T-helper 1 cell treated with Interleukin-12 subunit alpha and Interleukin-12 subunit beta and Interleukin-4 antibody, amounts not matched to agents 30 ng/mL and 1 ng/mL, for 36 hours (primary cell): ENCODE results near the gene ASTN1. TPM values are rescaled to one million over a fixed set of nuclear protein-coding genes. Genes with fewer than 3 reads are reported as not detected.

Experiments used
- intact Hi-C: fragments of 100-400 bp; cut with micrococcal nuclease; formaldehyde crosslinking; loops from one replicate; pipeline ENCODE4 v1.15.1; 2024
- total RNA-seq: library from RNA; stranded (reverse); gene quantifications from 2 replicates; pipeline ENCODE4 v1.2.3, GENCODE V29; 2022

ASTN1 gene
- total RNA-seq, 1 donor from 2014 or later = not detected

- intact Hi-C loops = no loop called here
These were observed 120.9 kb downstream of the ASTN1 start for GRCh38 chr1:177043597-177043996.

GRCh38 chr1:177035586-177035985 lies 128.9 kb downstream of the ASTN1 start:
- intact Hi-C loops = no loop called here

GRCh38 chr1:177033628-177034027 lies 130.9 kb downstream of the ASTN1 start:
- intact Hi-C loops = no loop called here

DNA sequence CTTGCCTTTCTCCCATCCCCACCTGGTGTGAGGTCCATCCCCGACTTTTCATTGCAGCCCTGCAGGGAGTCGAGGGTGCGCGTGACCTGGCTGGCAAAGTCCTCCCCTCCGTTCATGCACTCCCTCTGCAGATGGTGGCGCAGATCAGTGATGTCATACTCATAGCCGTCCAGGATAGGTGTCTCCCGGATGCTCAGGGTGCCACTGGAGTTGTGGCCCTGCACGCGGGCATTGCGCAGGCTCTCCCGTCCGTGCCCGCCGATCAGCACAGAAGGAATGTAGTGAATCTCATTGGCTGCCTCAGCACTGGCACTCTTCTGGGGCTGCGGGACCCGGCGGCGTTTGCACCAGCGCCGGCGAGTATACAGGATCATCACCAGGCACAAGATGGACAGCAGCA lies 132.1 kb downstream of the ASTN1 start:
- intact Hi-C loops = no loop called here

DNA sequence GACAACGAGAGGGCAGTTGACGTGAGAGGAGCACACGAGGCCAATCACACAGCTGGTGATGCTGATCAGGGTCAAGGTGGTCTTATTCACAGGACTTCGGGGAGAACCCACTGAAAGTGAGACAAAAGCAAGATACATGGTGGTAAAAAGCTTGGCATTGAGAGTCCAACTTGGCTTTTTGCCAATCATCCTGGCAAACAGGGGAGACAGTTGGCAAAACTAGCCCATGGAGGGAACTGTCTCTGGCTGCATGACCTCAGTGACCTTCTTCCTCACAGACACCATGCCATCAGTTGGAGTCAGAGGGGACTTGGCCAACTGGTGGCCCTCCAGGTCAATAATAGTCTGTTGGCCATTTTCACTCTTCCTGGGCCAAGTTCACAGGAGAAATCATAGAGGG lies 139.9 kb downstream of the ASTN1 start:
- intact Hi-C loops = no loop called here

DNA sequence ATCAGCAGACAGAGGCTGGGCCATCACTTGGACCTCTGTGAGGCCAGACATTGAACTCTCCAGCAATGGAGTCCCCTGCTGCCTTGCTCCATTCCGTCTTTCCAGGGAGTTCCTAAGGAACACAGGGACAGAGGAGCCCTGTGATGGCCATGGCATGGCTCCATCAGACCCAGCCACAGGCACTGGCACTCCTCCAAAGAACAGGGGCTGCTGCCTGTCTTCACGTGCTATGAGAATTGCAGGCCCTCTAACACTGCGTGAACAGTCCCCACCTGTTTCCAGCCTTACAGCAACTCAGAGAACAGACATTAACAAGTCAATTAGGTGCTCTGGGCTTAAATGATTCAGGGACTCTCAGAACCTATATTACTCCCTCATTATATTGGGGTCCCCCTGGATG lies 140.8 kb downstream of the ASTN1 start:
- intact Hi-C loops = no loop called here

DNA sequence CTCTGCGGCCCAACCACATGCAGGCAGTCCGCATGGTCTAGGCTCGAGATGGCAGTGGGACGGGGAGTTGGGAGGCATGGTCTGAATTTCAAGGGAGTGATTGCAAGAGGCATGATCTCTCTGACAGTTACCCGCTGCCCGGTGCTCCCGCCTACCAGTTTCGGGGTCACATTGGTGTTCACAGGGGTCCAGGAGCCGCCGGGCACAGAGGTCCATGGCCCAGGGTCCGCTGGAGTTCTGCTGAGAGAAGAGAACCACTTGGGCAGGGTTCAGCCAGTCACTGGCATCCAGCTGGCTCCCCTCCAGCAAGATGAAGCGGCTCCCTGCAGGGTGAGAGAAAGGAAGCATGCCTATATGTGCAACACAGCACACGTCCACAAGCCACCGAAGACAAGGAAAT lies 141.3 kb downstream of the ASTN1 start:
- intact Hi-C loops = no loop called here

GRCh38 chr1:177021687-177022086 lies 142.8 kb downstream of the ASTN1 start:
- intact Hi-C loops = no loop called here

- intact Hi-C loops = no loop called here
These were observed 143.5 kb downstream of the ASTN1 start for GRCh38 chr1:177020851-177021589.

GRCh38 chr1:177017287-177017852 lies 147.1 kb downstream of the ASTN1 start:
- intact Hi-C loops = no loop called here

DNA sequence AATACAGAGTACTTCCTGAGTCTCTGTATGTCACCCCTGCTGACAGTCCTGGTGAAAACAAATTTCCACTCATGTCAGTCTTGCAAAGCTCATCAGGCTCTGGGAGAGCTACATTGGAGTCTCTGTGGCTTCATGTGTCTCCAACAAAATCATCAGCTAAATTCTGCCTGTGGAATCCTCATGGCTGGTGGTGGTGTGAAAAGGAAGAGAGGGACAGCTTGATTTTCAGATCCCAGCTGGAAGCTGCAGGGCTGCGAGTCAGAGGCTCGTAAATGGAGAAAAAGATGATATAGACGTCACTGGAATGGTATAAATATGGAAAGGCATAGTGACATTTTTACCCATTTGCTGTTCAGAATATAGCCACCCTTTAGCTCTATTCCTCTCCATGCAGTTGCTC lies 150.2 kb downstream of the ASTN1 start:
- intact Hi-C loops = no loop called here

DNA sequence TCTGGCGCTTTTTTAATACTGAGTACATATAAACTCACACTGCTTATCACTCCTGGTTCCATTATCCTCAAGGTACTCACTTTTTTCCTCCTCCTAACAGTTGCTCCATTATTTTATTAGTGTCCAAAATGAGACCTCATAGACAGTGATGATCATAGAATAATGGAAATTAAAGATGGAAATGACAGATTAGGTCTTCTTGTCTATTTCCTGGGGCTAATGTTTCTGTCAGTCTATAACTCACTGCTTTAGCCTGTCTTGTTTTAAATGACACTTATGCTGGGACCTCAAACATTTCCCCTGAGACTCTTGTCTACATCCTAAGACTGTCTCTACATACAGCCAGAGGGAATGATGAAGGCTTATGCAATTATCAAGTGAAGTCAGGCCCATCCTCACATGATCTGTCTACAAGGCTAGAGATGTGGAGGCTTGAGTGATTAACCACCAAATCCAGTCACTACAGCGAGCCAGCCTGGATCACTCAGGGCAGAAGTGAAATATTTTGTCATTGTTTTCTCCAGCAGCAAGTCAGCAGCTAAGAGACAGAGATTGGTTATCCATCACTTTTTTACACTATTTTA lies 152.1 kb downstream of the ASTN1 start:
- intact Hi-C loops = no loop called here

- intact Hi-C loops = no loop called here
These were observed 153.0 kb downstream of the ASTN1 start for GRCh38 chr1:177011508-177011907.

DNA sequence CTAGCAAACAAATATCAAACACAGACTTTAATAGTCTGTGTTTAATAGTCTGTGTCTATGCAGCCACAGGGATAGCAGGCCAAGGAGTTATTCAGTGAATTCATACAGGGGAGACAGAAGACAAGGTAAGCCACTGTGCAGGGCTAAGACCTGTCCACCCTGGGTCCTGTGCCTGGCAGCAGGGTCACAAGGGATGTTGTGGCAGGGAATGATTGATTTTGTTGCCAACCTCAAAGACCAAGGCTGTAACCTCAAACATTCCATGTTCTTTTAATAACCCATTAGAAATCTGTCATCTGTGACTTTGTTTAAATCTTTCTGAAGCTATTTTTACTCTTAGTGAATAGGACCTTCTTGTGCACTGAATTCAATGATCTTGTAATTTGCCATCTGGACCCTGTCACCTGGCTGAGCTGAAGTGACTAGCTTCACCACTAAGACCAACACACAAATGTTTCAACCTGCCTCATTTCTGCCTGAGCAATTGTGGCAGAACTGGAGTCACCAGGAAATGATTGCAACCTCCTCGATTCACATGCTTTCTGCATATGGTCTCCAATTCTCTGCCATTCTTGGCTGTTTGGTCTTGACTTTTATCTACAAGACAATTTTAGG lies 154.2 kb downstream of the ASTN1 start:
- intact Hi-C loops = no loop called here

DNA sequence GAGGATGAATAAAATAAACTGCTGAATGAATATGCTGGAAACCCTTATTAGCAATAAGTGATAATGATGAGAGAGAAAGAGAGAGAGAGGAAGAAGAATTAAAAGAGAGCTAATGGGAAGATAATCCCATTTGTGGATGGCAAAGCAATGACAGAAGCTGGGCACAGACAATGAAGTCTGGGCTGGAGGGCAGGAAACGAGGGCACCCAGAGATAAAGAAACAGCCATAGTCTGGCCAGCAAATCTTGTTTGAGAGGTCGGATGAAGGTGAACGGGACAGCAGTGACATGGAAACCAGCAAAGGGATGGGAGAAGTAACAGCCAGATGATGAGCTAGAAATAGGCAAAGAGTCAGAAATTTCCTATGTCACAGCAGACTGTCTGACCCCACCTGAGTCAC lies 155.9 kb downstream of the ASTN1 start:
- intact Hi-C loops = no loop called here

DNA sequence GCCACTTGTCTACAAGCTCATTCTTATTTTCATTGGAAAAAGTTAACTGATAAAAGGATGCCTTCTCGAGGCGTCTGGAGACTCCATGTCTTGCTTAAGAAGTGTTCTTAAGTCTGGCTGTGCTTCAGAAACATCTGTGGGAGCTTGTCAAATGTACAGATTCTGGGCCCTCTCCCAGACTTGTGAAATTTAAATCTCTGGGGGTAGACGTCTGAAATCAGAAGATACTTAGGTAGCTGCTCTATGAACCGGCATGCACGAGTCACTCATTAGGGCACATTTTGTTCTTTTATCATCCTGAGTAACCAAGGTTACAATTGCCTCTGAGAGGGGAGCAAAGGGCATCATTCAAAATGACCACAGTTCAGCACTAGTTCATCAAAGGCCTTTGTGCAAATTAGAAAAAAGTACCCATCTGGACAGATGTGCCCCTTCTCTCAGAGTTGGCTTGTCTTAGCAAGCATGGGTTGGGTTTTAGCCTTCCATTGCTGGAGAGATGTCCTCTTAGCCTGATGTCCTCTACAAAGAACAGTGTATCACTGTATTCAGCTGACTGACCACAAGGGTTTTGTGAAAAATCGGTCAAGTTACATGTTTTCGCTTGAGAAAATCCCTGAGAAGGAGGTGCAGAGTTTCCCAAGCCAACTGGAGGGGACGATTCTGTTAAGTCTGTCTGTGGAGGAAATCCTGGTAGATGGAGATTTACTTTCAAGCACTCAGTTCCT lies 156.9 kb downstream of the ASTN1 start:
- intact Hi-C loops = no loop called here

DNA sequence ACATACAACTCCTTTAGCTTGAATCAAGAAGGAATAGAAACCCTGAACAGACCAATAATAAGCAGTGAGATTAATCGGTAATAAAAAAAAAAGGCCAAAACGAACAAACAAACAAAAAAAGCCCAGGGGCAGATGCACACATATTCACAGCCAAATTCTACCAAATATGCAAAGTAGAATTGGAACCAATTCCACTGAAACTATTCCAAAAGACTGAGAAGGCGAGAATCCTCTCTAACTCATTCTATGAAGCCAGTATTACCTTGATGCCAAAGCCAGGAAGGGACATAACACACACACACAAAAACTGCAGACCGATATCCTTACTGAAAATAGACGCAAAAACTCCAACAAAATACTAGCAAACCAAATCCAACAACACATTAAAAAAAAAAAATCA lies 161.6 kb downstream of the ASTN1 start:
- intact Hi-C loops = no loop called here

- intact Hi-C loops = no loop called here
These were observed 163.0 kb downstream of the ASTN1 start for GRCh38 chr1:177001556-177001955.

- intact Hi-C loops = no loop called here
These were observed 166.2 kb downstream of the ASTN1 start for GRCh38 chr1:176998183-176998795.

GRCh38 chr1:176996456-176997090 lies 167.9 kb downstream of the ASTN1 start:
- intact Hi-C loops = no loop called here
